Measurements from ENCODE around the gene RAB44. TPM values are rescaled to one million over a fixed set of nuclear protein-coding genes. Genes with fewer than 3 reads are reported as not detected.
A peak's percentile ranks its signal among the peaks of the same experiment; 100 is the strongest.

The RAB44 gene
- total RNA-seq, 1 experiment from 2014 or later: not detected

DNA sequence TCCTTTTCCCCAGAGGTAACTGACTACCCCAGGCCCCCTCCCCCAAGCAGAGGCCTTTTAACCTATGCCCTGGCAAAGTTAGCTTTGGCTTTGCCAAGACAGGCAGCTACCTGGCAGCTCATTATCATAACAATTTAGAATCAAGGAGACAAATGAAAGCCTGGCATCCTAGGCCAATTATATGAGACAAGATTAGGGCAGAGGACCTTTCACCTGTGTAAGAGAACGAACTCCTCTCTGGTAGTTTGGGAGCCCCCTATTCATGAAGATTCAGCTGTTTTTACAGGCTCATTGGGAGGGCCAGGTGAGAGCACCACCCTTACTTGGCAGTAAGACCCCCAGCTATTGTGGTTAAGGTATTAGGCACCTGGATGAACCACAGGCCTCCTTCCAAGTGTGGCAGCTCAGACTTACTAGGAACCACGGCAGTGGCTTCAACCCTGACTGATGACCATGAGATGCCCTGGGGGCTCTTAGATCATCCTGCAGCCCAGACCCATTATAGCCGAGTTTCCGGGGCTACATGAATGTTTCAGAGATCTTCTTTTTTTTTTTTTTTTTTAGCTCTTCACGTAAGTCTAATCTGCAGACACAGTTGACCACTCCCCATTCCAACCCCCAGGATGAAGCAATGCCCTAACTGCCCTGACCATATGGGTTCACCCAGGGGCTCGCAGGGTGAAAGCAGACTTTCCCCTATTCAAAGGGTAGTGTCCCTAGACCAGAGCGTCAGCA lies 56.2 kb downstream of the RAB44 start:
- no peaks in the 10 kb centered on the region for H3K9me3 ChIP-seq (ENCODE audit: insufficient read depth, low read depth)
- intact Hi-C loops (cut with micrococcal nuclease; ENCODE audit: unreplicated experiment): no loop called here
- H3K4me2 ChIP-seq: 0 out of 2 replicates have a peak overlapping the region, but pooled peaks have one; percentile 49
- no peak overlapping the region for H3K27ac ChIP-seq
- H3K4me1 ChIP-seq (replicated peaks; ENCODE audit: insufficient read depth): peaks cover 60% of the 10 kb centered on the region
- no peak for TF ChIP-seq EZH2 (IDR thresholded peaks at IDR 0.05; ENCODE audit: low read depth)
- TF ChIP-seq, protein P1, sequence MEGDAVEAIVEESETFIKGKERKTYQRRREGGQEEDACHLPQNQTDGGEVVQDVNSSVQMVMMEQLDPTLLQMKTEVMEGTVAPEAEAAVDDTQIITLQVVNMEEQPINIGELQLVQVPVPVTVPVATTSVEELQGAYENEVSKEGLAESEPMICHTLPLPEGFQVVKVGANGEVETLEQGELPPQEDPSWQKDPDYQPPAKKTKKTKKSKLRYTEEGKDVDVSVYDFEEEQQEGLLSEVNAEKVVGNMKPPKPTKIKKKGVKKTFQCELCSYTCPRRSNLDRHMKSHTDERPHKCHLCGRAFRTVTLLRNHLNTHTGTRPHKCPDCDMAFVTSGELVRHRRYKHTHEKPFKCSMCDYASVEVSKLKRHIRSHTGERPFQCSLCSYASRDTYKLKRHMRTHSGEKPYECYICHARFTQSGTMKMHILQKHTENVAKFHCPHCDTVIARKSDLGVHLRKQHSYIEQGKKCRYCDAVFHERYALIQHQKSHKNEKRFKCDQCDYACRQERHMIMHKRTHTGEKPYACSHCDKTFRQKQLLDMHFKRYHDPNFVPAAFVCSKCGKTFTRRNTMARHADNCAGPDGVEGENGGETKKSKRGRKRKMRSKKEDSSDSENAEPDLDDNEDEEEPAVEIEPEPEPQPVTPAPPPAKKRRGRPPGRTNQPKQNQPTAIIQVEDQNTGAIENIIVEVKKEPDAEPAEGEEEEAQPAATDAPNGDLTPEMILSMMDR (conservative IDR thresholded peaks at IDR 0.05): no peak
- BruUV-seq (replicated peaks): no TSS peak
- no peak overlapping the region for H2AFZ ChIP-seq
- peaks cover 34% of the 10 kb centered on the region; the same call in 1 of the 2 replicates for H3F3A ChIP-seq (ENCODE audit: insufficient read depth, low read depth)
- no peaks in the 10 kb centered on the region for H3K36me3 ChIP-seq (ENCODE audit: low read depth)
- H3K9me2 ChIP-seq (ENCODE audit: insufficient read depth): no peaks in the 10 kb centered on the region
- H3K79me2 ChIP-seq (ENCODE audit: low read depth): no peaks in the 10 kb centered on the region
- POLR2A ChIA-PET (ENCODE audit: unreplicated experiment): interaction anchor here (0.6 to 0.7 kb wide), 3 partner anchors 33 to 268 kb away, joined by 3 to 4 read pairs (median 3); no protein-coding TSS in a partner anchor
- H3K4me3 ChIP-seq: no peak overlapping the region
- no peaks in the 10 kb centered on the region for H4K20me1 ChIP-seq (ENCODE audit: insufficient read depth)
- CTCF ChIA-PET: interaction anchor here (0.6 to 0.8 kb wide), 3 partner anchors 12 to 160 kb away, joined by 3 to 8 read pairs (median 3); no protein-coding TSS in a partner anchor
- H3K27me3 ChIP-seq (ENCODE audit: insufficient read depth, low read depth): no peaks in the 10 kb centered on the region
- DNase-seq: no peak

DNA sequence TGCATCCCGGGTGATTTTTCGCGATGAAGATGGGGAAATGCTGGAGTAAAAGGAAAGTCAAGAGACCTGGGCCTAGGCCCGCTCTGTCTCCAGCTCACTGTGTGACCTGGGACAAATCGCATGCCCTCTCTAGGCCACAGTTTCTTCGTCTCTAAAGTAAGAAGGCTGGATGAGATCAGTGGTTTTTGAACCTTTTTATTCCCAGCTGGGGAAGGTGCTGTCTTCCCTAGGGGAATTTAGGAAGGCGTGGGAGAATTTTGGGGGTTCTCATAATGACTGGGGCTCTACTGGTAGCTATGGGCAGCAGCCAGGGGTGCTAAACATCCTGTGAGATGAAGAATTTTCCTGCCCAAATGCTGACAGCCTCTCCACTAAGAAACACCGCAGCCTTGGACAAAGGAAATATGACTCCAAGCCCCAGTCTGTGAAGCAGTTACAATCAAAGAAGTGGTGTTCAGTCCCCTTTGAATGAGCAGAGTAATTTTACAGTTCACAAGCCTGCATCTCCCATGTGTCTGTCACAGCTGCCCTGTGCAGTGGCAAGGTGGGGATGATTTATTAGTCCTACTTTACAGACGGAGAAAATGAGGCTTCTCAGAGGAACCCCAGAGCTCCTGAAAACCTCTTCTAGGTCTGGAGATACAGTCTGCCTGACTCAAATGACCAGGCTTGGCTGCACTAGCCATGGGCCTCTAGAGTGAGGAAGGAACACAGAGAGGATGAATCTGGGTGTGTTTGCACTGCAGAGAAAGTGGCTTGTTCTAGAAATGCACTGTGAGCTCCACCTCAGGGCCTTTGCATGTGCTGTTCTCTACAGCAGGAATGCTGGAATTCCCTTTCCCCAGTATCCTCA lies 57.2 kb downstream of the RAB44 start:
- no peak overlapping the region for H2AFZ ChIP-seq
- H3K27ac ChIP-seq: no peak overlapping the region
- H3K36me3 ChIP-seq (ENCODE audit: low read depth): no peaks in the 10 kb centered on the region
- H3F3A ChIP-seq (ENCODE audit: insufficient read depth, low read depth): peaks cover 34% of the 10 kb centered on the region; the same call in 1 of the 2 replicates
- no peak overlapping the region for H3K4me3 ChIP-seq
- DNase-seq: no peak
- H3K79me2 ChIP-seq (ENCODE audit: low read depth): no peaks in the 10 kb centered on the region
- H4K20me1 ChIP-seq (ENCODE audit: insufficient read depth): no peaks in the 10 kb centered on the region
- H3K4me1 ChIP-seq (replicated peaks; ENCODE audit: insufficient read depth): peaks cover 60% of the 10 kb centered on the region
- ChIA-PET CTCF (interaction anchor here (0.6 kb wide), 1 partner anchor 28 kb away, joined by 3 read pairs; no protein-coding TSS in a partner anchor), POLR2A (ENCODE audit: unreplicated experiment) (no interaction called here)
- intact Hi-C loops (cut with micrococcal nuclease; ENCODE audit: unreplicated experiment): loop anchor here (5.0 kb wide), 1 partner anchor 333 kb away; no protein-coding TSS in a partner anchor
- no peaks in the 10 kb centered on the region for H3K27me3 ChIP-seq (ENCODE audit: insufficient read depth, low read depth)
- no peaks in the 10 kb centered on the region for H3K9me3 ChIP-seq (ENCODE audit: insufficient read depth, low read depth)
- BruUV-seq (replicated peaks): no TSS peak
- H3K4me2 ChIP-seq: peak overlapping the region; percentile 40; the same call in 1 of the 2 replicates
- H3K9me2 ChIP-seq (ENCODE audit: insufficient read depth): no peaks in the 10 kb centered on the region
- TF ChIP-seq, protein P1 (conservative IDR thresholded peaks at IDR 0.05): no peak

All from PC-9 (cell line).